DOHH2 (cell line): ENCODE results near the gene NEK5.
"Not testable (repeated sequence)": the region's sequence is repeated elsewhere in the genome, so short reads cannot be mapped to it uniquely, and the experiment has no call there.

ENCODE experiments used
- H3F3A ChIP-seq: fragments of 200-600 bp; sonication (generic), shearing (Covaris generic); 2 replicates; pipeline ENCODE4 v1.6.0; 2016; ENCODE audit warnings: antibody characterized with exemption, mild to moderate bottlenecking; ENCODE audit not compliant: control insufficient read depth, insufficient read depth
- H3K27ac ChIP-seq: fragments of 200-600 bp; sonication (generic); 2 replicates; pipeline ENCODE4 v1.5.1; 2014; ENCODE audit warnings: low read depth, mild to moderate bottlenecking, low read length, moderate library complexity
- H3K27me3 ChIP-seq: fragments of 200-600 bp; sonication (generic); 2 replicates; pipeline ENCODE4 v1.6.1; 2014; ENCODE audit warnings: mild to moderate bottlenecking, low read length, mixed read lengths; ENCODE audit not compliant: control insufficient read depth
- H3K36me3 ChIP-seq: fragments of 200-600 bp; sonication (generic); 2 replicates; pipeline ENCODE4 v1.6.1; 2014; ENCODE audit warnings: mild to moderate bottlenecking, low read length, moderate library complexity, mixed read lengths; ENCODE audit not compliant: control insufficient read depth
- H3K4me1 ChIP-seq: fragments of 200-600 bp; sonication (generic); 2 replicates; pipeline ENCODE4 v1.6.1; 2014; ENCODE audit warnings: mild to moderate bottlenecking, low read length, mixed read lengths; ENCODE audit not compliant: control insufficient read depth
- H3K4me2 ChIP-seq: fragments of 200-600 bp; sonication (generic); 2 replicates; pipeline ENCODE4 v1.6.0; 2014; ENCODE audit warnings: mild to moderate bottlenecking, low read length, moderate library complexity
- H3K4me3 ChIP-seq: fragments of 200-600 bp; sonication (generic); 2 replicates; pipeline ENCODE4 v1.5.1; 2014; ENCODE audit warnings: mild to moderate bottlenecking, low read length, mixed read lengths
- H3K79me2 ChIP-seq: fragments of 200-600 bp; sonication (generic); 2 replicates; pipeline ENCODE4 v1.6.1; 2014; ENCODE audit warnings: mild to moderate bottlenecking, low read length, mixed read lengths; ENCODE audit not compliant: control insufficient read depth
- H3K9me2 ChIP-seq: fragments of 200-600 bp; sonication (generic); replicated peaks from 2 replicates; pipeline ENCODE4 v1.6.1; 2014; ENCODE audit warnings: mild to moderate bottlenecking, low read length, mixed read lengths; ENCODE audit not compliant: control insufficient read depth
- H3K9me3 ChIP-seq: fragments of 200-600 bp; sonication (generic); 2 replicates; pipeline ENCODE4 v1.6.1; 2014; ENCODE audit warnings: antibody characterized with exemption, low read length, mixed read lengths; ENCODE audit not compliant: control insufficient read depth, insufficient read depth
- H4K20me1 ChIP-seq: fragments of 200-600 bp; sonication (generic); 2 replicates; pipeline ENCODE4 v1.6.0; 2014; ENCODE audit warnings: low read depth, mild to moderate bottlenecking, antibody characterized with exemption, low read length, moderate library complexity; ENCODE audit not compliant: control insufficient read depth, insufficient read depth
- CTCF ChIP-seq: fragments of 200-600 bp; sonication (generic); IDR thresholded peaks from one replicate; pipeline ENCODE4 v1.5.1; 2014; ENCODE audit warnings: antibody characterized with exemption, mild to moderate bottlenecking, low read depth, low read length; ENCODE audit not compliant: poor library complexity, severe bottlenecking
- EZH2phosphoT487 ChIP-seq: fragments of 200-600 bp; sonication (generic); IDR thresholded peaks from 2 replicates; pipeline ENCODE4 v1.6.1; 2017; ENCODE audit warnings: borderline replicate concordance, mild to moderate bottlenecking, antibody characterized with exemption, low read length, moderate library complexity, mixed read lengths

NEK5 gene

GRCh38 chr13:52085421-52085820 lies 43.5 kb downstream of the NEK5 start:
- Histone ChIP-seq H3K27ac (no peak overlapping the region), H3K79me2 (no peaks in the 10 kb centered on the region), H3K27me3 (0 out of 2 replicates have a peak, but pooled peaks cover 2% of the 10 kb centered on the region), H3K4me1 (no peaks in the 10 kb centered on the region), H3K9me3 (no peaks in the 10 kb centered on the region), H4K20me1 (no peaks in the 10 kb centered on the region), H3K36me3 (no peaks in the 10 kb centered on the region), H3K4me3 (no peak overlapping the region), H3K9me2 (no peaks in the 10 kb centered on the region), H3K4me2 (no peak overlapping the region), H3F3A (no peaks in the 10 kb centered on the region)
- TF ChIP-seq CTCF (no peak), EZH2phosphoT487 (no peak)

- H3K36me3 ChIP-seq, H3K27me3 ChIP-seq, H3K9me2 ChIP-seq, H3K9me3 ChIP-seq, H3K27ac ChIP-seq, H3F3A ChIP-seq, H4K20me1 ChIP-seq, H3K4me3 ChIP-seq, H3K79me2 ChIP-seq, H3K4me2 ChIP-seq, H3K4me1 ChIP-seq: not testable (repeated sequence)
These were observed 43.9 kb downstream of the NEK5 start for GRCh38 chr13:52084981-52085380.

- no peaks in the 10 kb centered on the region for H3F3A ChIP-seq
- H3K27me3 ChIP-seq, result 0 out of 2 replicates have a peak, but pooled peaks cover 2% of the 10 kb centered on the region
- H3K9me3 ChIP-seq, result no peaks in the 10 kb centered on the region
- H4K20me1 ChIP-seq, result no peaks in the 10 kb centered on the region
- no peaks in the 10 kb centered on the region for H3K9me2 ChIP-seq
- no peaks in the 10 kb centered on the region for H3K4me1 ChIP-seq
- H3K4me2 ChIP-seq, result no peak overlapping the region
- no peaks in the 10 kb centered on the region for H3K79me2 ChIP-seq
- no peaks in the 10 kb centered on the region for H3K36me3 ChIP-seq
- no peak overlapping the region for H3K4me3 ChIP-seq
- no peak overlapping the region for H3K27ac ChIP-seq
- TF ChIP-seq CTCF (no peak), EZH2phosphoT487 (no peak)
These were observed 46.3 kb downstream of the NEK5 start for GRCh38 chr13:52082601-52083000.

GRCh38 chr13:52079891-52080290 lies 49.0 kb downstream of the NEK5 start:
- H3K9me2 ChIP-seq, H3K9me3 ChIP-seq, H3K36me3 ChIP-seq, H3K4me2 ChIP-seq, H3K4me1 ChIP-seq, H3F3A ChIP-seq, H3K27me3 ChIP-seq, H3K4me3 ChIP-seq, H4K20me1 ChIP-seq, H3K27ac ChIP-seq, H3K79me2 ChIP-seq: not testable (repeated sequence)
